Activated T-cell treated with anti-CD3 and anti-CD28 coated beads for 4 hours (primary cell): Measurements from ENCODE around the gene SOX21.

ENCODE experiments used
- DNase-seq: peaks from one replicate; pipeline ENCODE4 v3.0.0-alpha.2; 2020

Gene SOX21

DNA sequence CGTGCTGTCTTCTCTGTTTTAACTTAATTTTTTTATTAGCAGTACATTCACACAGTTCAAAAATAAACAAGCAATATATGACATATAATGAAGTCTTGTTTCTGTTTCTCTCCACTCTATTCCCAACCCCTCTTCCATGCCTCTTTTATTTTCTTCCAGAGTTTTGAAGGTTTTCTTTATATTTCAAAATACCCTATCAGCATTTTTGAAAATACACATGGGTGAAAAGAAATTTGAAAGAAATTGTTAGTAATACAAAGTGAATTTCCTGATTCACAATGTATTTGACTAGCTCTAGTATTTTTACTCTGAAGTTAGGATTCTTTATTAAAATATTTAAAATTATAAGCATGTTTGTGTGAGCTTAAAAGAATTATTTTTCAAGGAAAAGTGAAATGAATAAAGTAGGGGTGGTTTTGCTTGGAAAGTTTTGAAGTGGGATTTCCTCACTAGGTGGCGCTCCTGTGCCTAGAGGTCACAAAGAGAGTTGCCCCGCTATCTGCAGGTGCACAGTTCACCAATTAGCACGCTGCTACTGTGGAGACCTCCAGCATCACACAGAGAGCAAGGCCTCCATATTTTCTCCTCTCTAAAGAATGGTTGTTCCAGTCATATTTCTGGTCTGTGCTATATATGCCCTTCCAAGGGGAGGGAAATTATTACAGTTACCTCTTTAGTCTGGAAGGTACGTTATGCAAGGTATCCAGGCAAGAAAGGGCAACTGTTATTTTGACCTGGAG lies 37.6 kb downstream of the SOX21 start:
- peak; percentile 36 for DNase-seq

DNA sequence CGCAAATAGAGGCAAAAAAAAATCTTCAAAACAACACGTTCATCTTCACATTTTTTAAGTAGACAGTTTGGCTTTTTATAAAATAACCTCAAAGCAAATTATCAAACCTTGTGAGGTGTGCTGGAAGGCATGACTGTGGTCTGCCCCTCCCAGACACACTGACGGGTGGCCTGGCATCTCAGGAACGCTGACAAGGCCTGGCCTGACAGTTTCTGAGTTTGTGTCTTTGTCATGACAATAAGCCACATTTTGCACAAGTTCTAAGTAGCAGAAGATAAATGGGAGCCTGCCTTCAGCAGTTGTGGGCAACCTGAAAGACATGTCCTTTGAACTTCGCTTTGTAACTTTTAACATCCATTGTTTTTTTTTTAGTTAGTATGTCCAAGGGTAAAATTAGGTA lies 38.5 kb downstream of the SOX21 start:
- DNase-seq = no peak

DNA sequence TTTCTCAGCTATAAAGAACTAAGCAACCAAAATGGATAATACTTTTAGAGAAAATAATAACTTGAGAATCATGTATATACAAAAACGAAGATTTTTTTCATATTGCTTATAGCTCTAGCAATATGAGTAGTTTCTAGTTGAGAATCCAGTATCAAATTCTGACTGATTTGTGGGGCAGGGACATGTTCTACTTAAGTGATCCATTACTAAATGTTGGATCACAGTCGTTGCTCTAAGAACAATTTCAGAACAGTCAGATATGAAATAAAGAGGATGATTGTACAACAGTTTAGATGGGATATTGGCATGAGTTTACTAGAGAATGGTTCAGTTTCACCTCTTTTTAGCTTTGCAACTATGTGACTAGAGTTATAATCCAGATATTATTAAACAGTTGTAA lies 39.9 kb downstream of the SOX21 start:
- DNase-seq = no peak

DNA sequence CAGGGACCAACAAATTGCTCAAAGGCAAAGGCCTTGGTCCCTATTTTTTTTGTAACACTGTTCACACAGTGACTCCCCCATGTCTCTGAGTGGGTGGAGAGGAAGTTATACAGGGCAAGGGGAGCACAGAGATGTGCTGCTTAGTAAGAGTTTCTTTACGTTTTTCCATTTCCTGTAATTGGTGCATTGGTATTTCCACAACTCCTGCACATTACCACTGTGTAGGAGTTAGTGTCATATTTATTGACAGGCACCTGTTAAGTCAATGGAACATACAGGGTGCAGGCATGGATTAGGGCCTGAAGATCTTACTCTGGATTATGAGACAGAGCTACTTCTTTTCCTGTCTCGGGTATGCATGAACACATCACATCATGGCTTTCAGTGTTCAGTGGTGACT lies 45.2 kb downstream of the SOX21 start:
- DNase-seq = no peak

- no peak for DNase-seq
These were observed 46.3 kb downstream of the SOX21 start for GRCh38 chr13:94666065-94666464.

DNA sequence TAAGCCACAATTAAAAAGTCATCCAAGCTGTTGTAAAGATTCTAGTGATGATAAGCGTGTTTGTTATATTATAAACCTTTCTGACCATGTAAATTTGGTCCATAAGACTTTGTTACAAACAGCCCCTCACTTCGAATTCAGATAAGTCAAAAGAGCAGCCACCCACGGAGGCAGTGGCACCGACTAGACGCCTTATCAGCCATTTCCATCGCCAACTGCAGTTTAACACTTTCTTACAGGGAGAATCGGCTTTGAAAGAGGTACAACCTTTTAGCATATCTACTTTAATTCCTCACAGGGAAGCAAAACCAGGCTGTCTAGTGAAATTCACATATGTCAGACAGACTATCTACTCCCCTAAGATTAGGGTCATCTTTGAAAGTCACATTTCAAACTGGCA lies 47.5 kb downstream of the SOX21 start:
- DNase-seq = no peak

- DNase-seq = no peak
These were observed 49.9 kb downstream of the SOX21 start for GRCh38 chr13:94662274-94662945.

- no peak for DNase-seq
These were observed 50.9 kb downstream of the SOX21 start for GRCh38 chr13:94661406-94661805.

- no peak for DNase-seq
These were observed 51.5 kb downstream of the SOX21 start for GRCh38 chr13:94660695-94661326.
